ENCODE measurements around the gene SCRN1.

The SCRN1 gene

DNA sequence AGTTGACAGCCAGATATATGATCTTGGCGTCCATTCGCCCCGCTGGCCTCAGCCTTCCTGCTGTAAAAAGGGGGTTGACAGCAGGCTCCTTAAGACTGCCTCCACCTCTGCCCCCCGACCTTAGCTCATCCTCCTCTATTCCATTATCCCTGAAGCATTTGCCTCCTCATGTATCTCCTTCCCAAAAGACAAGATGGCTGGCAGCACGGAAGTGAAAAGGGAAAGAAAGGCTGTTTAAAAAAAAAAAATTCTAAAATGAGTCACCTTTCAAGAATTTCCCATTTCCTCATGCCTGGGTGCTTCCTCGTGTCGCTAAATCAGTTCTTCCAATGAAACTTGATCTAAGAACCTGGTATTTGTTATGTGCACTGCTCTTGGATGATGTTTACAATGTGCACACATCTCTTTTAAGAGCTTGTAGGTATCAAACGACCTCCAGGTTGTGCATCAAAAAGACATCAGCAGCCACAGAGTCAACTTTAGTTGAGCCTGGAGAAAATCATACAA lies 1.7 kb downstream of the SCRN1 start:
- no peak overlapping the region for H3K27ac ChIP-seq (replicated peaks)
- DNase-seq (ENCODE audit: low read depth in 1 of 2, low spot score in 1 of 2): no peak
- TF ChIP-seq GABPA (IDR thresholded peaks at IDR 0.05; ENCODE audit: low read depth) (no peak), POLR2AphosphoS5 (IDR thresholded peaks at IDR 0.05; ENCODE audit: low read depth) (no peak), SPI1 (IDR thresholded peaks at IDR 0.05; ENCODE audit: borderline replicate concordance, low read depth) (no peak)
- TF ChIP-seq, protein P1, sequence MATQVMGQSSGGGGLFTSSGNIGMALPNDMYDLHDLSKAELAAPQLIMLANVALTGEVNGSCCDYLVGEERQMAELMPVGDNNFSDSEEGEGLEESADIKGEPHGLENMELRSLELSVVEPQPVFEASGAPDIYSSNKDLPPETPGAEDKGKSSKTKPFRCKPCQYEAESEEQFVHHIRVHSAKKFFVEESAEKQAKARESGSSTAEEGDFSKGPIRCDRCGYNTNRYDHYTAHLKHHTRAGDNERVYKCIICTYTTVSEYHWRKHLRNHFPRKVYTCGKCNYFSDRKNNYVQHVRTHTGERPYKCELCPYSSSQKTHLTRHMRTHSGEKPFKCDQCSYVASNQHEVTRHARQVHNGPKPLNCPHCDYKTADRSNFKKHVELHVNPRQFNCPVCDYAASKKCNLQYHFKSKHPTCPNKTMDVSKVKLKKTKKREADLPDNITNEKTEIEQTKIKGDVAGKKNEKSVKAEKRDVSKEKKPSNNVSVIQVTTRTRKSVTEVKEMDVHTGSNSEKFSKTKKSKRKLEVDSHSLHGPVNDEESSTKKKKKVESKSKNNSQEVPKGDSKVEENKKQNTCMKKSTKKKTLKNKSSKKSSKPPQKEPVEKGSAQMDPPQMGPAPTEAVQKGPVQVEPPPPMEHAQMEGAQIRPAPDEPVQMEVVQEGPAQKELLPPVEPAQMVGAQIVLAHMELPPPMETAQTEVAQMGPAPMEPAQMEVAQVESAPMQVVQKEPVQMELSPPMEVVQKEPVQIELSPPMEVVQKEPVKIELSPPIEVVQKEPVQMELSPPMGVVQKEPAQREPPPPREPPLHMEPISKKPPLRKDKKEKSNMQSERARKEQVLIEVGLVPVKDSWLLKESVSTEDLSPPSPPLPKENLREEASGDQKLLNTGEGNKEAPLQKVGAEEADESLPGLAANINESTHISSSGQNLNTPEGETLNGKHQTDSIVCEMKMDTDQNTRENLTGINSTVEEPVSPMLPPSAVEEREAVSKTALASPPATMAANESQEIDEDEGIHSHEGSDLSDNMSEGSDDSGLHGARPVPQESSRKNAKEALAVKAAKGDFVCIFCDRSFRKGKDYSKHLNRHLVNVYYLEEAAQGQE (IDR thresholded peaks at IDR 0.05; ENCODE audit: insufficient replicate concordance, low read depth): no peak
- TF ChIP-seq, protein P2, sequence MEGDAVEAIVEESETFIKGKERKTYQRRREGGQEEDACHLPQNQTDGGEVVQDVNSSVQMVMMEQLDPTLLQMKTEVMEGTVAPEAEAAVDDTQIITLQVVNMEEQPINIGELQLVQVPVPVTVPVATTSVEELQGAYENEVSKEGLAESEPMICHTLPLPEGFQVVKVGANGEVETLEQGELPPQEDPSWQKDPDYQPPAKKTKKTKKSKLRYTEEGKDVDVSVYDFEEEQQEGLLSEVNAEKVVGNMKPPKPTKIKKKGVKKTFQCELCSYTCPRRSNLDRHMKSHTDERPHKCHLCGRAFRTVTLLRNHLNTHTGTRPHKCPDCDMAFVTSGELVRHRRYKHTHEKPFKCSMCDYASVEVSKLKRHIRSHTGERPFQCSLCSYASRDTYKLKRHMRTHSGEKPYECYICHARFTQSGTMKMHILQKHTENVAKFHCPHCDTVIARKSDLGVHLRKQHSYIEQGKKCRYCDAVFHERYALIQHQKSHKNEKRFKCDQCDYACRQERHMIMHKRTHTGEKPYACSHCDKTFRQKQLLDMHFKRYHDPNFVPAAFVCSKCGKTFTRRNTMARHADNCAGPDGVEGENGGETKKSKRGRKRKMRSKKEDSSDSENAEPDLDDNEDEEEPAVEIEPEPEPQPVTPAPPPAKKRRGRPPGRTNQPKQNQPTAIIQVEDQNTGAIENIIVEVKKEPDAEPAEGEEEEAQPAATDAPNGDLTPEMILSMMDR (IDR thresholded peaks at IDR 0.05; ENCODE audit: insufficient read depth, low read length): no peak
- no peak overlapping the region for H3K4me3 ChIP-seq (replicated peaks; ENCODE audit: insufficient read depth, low read length)
- H3K27me3 ChIP-seq (ENCODE audit: insufficient read depth, poor library complexity, severe bottlenecking): peaks cover 17% of the 10 kb centered on the region

DNA sequence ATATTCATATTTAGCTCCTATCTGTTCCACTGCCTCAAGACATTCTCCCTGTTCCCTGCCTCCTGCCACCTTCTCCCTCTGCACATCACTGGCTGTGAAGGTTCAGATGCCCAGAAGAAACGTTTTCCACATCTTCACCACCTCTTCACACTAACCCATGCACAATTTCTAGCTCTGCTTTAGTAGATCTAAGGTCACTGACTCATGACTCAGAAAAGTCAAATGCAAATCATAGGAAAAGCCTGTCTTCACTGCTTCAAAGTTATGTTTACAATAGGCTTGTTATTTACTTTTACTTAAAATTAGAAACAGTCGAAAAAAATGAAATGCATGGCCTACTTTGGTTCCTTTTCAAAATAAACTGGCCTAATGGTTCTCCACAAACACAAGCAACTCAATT lies 2.5 kb downstream of the SCRN1 start:
- DNase-seq (ENCODE audit: low read depth in 1 of 2, low spot score in 1 of 2): no peak
- Histone ChIP-seq H3K27ac (replicated peaks) (no peak overlapping the region), H3K4me3 (replicated peaks; ENCODE audit: insufficient read depth, low read length) (no peak overlapping the region), H3K27me3 (ENCODE audit: insufficient read depth, poor library complexity, severe bottlenecking) (peaks cover 17% of the 10 kb centered on the region)
- TF ChIP-seq, protein P2 (IDR thresholded peaks at IDR 0.05; ENCODE audit: insufficient read depth, low read length): no peak
- TF ChIP-seq POLR2AphosphoS5 (IDR thresholded peaks at IDR 0.05; ENCODE audit: low read depth) (no peak), GABPA (IDR thresholded peaks at IDR 0.05; ENCODE audit: low read depth) (no peak), SPI1 (IDR thresholded peaks at IDR 0.05; ENCODE audit: borderline replicate concordance, low read depth) (no peak)
- TF ChIP-seq, protein P1 (IDR thresholded peaks at IDR 0.05; ENCODE audit: insufficient replicate concordance, low read depth): no peak

DNA sequence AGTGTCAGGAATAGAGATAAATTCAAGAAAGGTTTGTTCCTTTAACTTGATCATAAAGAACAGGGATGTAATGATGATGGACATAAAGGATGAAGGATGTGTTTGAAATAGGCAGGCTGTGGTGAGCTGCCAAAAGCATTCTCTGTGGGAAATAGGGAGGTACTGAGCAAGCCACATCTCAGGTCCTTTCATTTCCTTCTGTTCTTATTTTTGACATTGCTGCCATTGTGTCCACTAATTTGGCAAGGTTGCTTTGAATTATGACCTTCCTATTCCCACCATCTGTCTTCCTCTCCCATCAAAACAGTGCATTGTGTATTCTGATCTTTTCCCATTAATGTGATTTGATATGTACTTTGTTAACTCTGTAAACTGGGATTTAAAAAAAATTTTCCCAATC lies 9.4 kb downstream of the SCRN1 start:
- Histone ChIP-seq H3K27me3 (ENCODE audit: insufficient read depth, poor library complexity, severe bottlenecking) (no peaks in the 10 kb centered on the region), H3K27ac (replicated peaks) (no peak overlapping the region), H3K4me3 (replicated peaks; ENCODE audit: insufficient read depth, low read length) (no peak overlapping the region)
- DNase-seq (ENCODE audit: low read depth in 1 of 2, low spot score in 1 of 2): no peak
- no peak for TF ChIP-seq SPI1 (IDR thresholded peaks at IDR 0.05; ENCODE audit: borderline replicate concordance, low read depth)
- no peak for TF ChIP-seq POLR2AphosphoS5 (IDR thresholded peaks at IDR 0.05; ENCODE audit: low read depth)
- no peak for TF ChIP-seq GABPA (IDR thresholded peaks at IDR 0.05; ENCODE audit: low read depth)
- TF ChIP-seq, protein P2 (IDR thresholded peaks at IDR 0.05; ENCODE audit: insufficient read depth, low read length): no peak
- TF ChIP-seq, protein P1 (IDR thresholded peaks at IDR 0.05; ENCODE audit: insufficient replicate concordance, low read depth): no peak
